Panc1 (cell line): ENCODE data around the gene ZBTB6. TPM values are rescaled to one million over a fixed set of nuclear protein-coding genes. Genes with fewer than 3 reads are reported as not detected.

Experiments
- ATAC-seq: fragments of 200-7000 bp; cut with Tn5 transposase; 2 replicates; pipeline ENCODE4 v1.9.1; 2020; ENCODE audit warnings: mild to moderate bottlenecking, moderate library complexity
- BruUV-seq: library from RNA; stranded (reverse); fragments of 400-500 nt; replicated peaks from 2 replicates; lab custom pipeline; 2021; lab: Mats Ljungman, UMichigan
- CTCF ChIA-PET: fragments of 300-600 bp; sonication (Branson Sonifier 250); formaldehyde crosslinking; loops from one replicate; lab custom pipeline; 2022; ENCODE audit warnings: antibody characterized with exemption; lab: Charles Lee
- POLR2A ChIA-PET: fragments of 300-600 bp; sonication (Branson Sonifier 250); formaldehyde crosslinking; loops from one replicate; lab custom pipeline; 2022; ENCODE audit warnings: antibody characterized with exemption; lab: Charles Lee
- DNase-seq: peaks from one replicate; pipeline ENCODE4 v3.0.0-alpha.2; 2010; ENCODE audit warnings: low read depth, low spot score
- H3K27ac ChIP-seq: 2 replicates; pipeline ENCODE4 v1.5.1; 2011; ENCODE audit warnings: mild to moderate bottlenecking, low read length, inconsistent platforms
- H3K27me3 ChIP-seq: fragments of 200-500 bp; sonication (Bioruptor generic); 2 replicates; pipeline ENCODE4 v1.6.0; 2014; ENCODE audit warnings: low read length, inconsistent platforms; ENCODE audit not compliant: control insufficient read depth, insufficient read depth
- H3K36me3 ChIP-seq: fragments of 200-500 bp; sonication (Bioruptor generic); 2 replicates; pipeline ENCODE4 v1.5.1; 2014; ENCODE audit warnings: inconsistent platforms, mild to moderate bottlenecking, low read length, moderate library complexity; ENCODE audit not compliant: control insufficient read depth, insufficient read depth
- H3K4me1 ChIP-seq: 2 replicates; pipeline ENCODE4 v1.5.1; 2011; ENCODE audit warnings: inconsistent platforms, mild to moderate bottlenecking, low read length, moderate library complexity; ENCODE audit not compliant: control insufficient read depth, insufficient read depth
- H3K4me3 ChIP-seq, 2 experiments: 2 replicates each; pipeline ENCODE4 v1.5.1; 2011 to 2012; ENCODE audit warnings: low read depth in 2 of 2, low read length in 2 of 2, mild to moderate bottlenecking in 2 of 2, inconsistent platforms in 1 of 2, moderate library complexity in 1 of 2
- H3K9me3 ChIP-seq: fragments of 200-500 bp; sonication (Bioruptor generic); 2 replicates; pipeline ENCODE4 v1.5.1; 2014; ENCODE audit warnings: low read depth, mild to moderate bottlenecking, inconsistent platforms, low read length, moderate library complexity; ENCODE audit not compliant: control insufficient read depth, insufficient read depth
- CTCF ChIP-seq: fragments of 450-650 bp; IDR thresholded peaks from 2 replicates; pipeline ENCODE4 v1.5.1; 2017; ENCODE audit warnings: mild to moderate bottlenecking
- POLR2AphosphoS5 ChIP-seq: IDR thresholded peaks from 2 replicates; pipeline ENCODE4 v1.6.1; 2012; ENCODE audit warnings: mild to moderate bottlenecking, low read depth, low read length, moderate library complexity
- SIN3A ChIP-seq: IDR thresholded peaks from 2 replicates; pipeline ENCODE4 v1.6.1; 2012; ENCODE audit warnings: low read depth, mild to moderate bottlenecking, low read length, moderate library complexity, borderline replicate concordance; ENCODE audit not compliant: insufficient read depth
- TCF7L2 ChIP-seq: IDR thresholded peaks from 2 replicates; pipeline ENCODE4 v1.6.1; 2011; ENCODE audit warnings: mild to moderate bottlenecking, low read depth, low read length, inconsistent platforms
- in situ Hi-C: cut with HindIII; loops from 2 replicates; pipeline ENCODE4 v1.10.0; 2016; ENCODE audit warnings: low sequenced_read_pairs, low pct_unique_long_range_greater_than_20kb
- intact Hi-C: fragments of 100-400 bp; cut with micrococcal nuclease; formaldehyde crosslinking; loops from one replicate; pipeline ENCODE4 v1.10.0; 2022; ENCODE audit not compliant: unreplicated experiment
- total RNA-seq: library from RNA; stranded (reverse); gene quantifications from one replicate; pipeline ENCODE4 v1.2.1, GENCODE V29; 2021; ENCODE audit not compliant: unreplicated experiment
- TF ChIP-seq, protein P1 (sequence below), 2 experiments: IDR thresholded peaks; 2 replicates each; pipeline ENCODE4 v1.6.1; 2011 to 2012; ENCODE audit warnings: low read depth in 2 of 2, control low read depth in 1 of 2, low read length in 1 of 2, mild to moderate bottlenecking in 1 of 2, moderate library complexity in 1 of 2; ENCODE audit not compliant: insufficient read depth in 1 of 2

Gene ZBTB6
- total RNA-seq, 1 experiment from 2014 or later, result 5.9 TPM

GRCh38 chr9:122883125-122883524, 30.0 kb downstream of the ZBTB6 start:
- H3K27ac ChIP-seq, result no peak overlapping the region
- peaks cover 16% of the 10 kb centered on the region; the same call in 1 of the 2 replicates for H3K36me3 ChIP-seq
- POLR2A ChIA-PET, result no interaction called here

DNA sequence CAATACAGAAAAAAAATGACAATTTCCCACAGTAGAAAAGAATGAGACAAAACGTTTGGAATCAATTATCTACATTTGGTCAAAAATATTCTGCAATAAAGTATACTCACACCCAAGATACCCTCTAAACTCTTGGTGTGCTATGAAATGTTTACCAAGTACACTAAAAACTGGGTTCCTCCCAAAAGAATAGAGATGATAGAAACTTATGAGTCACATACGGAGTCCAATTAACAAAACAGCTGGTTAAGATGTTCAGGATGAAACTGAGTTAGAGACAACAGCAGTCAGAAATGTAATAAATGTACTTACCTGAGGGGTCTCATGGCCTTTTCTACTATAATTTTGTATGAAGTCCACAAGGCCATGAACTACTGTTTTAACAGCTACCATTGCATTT, 33.7 kb downstream of the ZBTB6 start:
- DNase-seq, result no peak
- Histone ChIP-seq H3K4me1 (no peaks in the 10 kb centered on the region), H3K36me3 (peaks cover 27% of the 10 kb centered on the region), H3K27me3 (no peaks in the 10 kb centered on the region), H3K9me3 (no peaks in the 10 kb centered on the region), H3K4me3 (no peak overlapping the region), H3K27ac (no peak overlapping the region)
- intact Hi-C loops (no loop called here), in situ Hi-C loops (no loop called here)
- ATAC-seq, result no peak
- CTCF ChIA-PET, result no interaction called here
- TF ChIP-seq CTCF, result no peak
- TF ChIP-seq TCF7L2, result no peak
- no peak for TF ChIP-seq SIN3A
- TF ChIP-seq POLR2AphosphoS5, result no peak
- TF ChIP-seq, protein P1, sequence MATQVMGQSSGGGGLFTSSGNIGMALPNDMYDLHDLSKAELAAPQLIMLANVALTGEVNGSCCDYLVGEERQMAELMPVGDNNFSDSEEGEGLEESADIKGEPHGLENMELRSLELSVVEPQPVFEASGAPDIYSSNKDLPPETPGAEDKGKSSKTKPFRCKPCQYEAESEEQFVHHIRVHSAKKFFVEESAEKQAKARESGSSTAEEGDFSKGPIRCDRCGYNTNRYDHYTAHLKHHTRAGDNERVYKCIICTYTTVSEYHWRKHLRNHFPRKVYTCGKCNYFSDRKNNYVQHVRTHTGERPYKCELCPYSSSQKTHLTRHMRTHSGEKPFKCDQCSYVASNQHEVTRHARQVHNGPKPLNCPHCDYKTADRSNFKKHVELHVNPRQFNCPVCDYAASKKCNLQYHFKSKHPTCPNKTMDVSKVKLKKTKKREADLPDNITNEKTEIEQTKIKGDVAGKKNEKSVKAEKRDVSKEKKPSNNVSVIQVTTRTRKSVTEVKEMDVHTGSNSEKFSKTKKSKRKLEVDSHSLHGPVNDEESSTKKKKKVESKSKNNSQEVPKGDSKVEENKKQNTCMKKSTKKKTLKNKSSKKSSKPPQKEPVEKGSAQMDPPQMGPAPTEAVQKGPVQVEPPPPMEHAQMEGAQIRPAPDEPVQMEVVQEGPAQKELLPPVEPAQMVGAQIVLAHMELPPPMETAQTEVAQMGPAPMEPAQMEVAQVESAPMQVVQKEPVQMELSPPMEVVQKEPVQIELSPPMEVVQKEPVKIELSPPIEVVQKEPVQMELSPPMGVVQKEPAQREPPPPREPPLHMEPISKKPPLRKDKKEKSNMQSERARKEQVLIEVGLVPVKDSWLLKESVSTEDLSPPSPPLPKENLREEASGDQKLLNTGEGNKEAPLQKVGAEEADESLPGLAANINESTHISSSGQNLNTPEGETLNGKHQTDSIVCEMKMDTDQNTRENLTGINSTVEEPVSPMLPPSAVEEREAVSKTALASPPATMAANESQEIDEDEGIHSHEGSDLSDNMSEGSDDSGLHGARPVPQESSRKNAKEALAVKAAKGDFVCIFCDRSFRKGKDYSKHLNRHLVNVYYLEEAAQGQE (IDR thresholded peaks at IDR 0.05; ENCODE audit: insufficient read depth in 1 of 2, low read depth in 2 of 2, low read length in 1 of 2), result no peak
- BruUV-seq, result no TSS peak
- POLR2A ChIA-PET, result no interaction called here

More at GRCh38 chr9:122883125-122883524, 30.0 kb downstream of the ZBTB6 start:
- H3K4me1 ChIP-seq, result no peaks in the 10 kb centered on the region
- TF ChIP-seq TCF7L2 (no peak), SIN3A (no peak), CTCF (no peak), POLR2AphosphoS5 (no peak)
- TF ChIP-seq, protein P1 (IDR thresholded peaks at IDR 0.05; ENCODE audit: insufficient read depth in 1 of 2, low read depth in 2 of 2, low read length in 1 of 2), result no peak
- in situ Hi-C loops (no loop called here), intact Hi-C loops (no loop called here)
- no peaks in the 10 kb centered on the region for H3K27me3 ChIP-seq
- no TSS peak for BruUV-seq
- ATAC-seq (no peak), DNase-seq (no peak)
- CTCF ChIA-PET, result no interaction called here
- no peaks in the 10 kb centered on the region for H3K9me3 ChIP-seq
- H3K4me3 ChIP-seq, result no peak overlapping the region
